GM23338 (cell line): ENCODE measurements around the gene SRGAP1. TPM values are rescaled to one million over a fixed set of nuclear protein-coding genes. Genes with fewer than 3 reads are reported as not detected.

Source experiments
- ATAC-seq: fragments of 200-7000 bp; cut with Tn5 transposase; 3 replicates; pipeline ENCODE4 v1.9.1; 2020
- DNase-seq: peaks from one replicate; pipeline ENCODE4 v3.0.0-alpha.2; 2015; ENCODE audit warnings: low spot score
- H2AFZ ChIP-seq: fragments of 200-600 bp; sonication (generic); 2 replicates; pipeline ENCODE4 v1.8.0; 2016; ENCODE audit warnings: antibody characterized with exemption, mild to moderate bottlenecking, moderate library complexity
- H3F3A ChIP-seq: fragments of 200-600 bp; sonication (generic); replicated peaks from 2 replicates; pipeline ENCODE4 v1.8.0; 2017; ENCODE audit warnings: antibody characterized with exemption, mixed run types, low read depth
- H3K27ac ChIP-seq: fragments of 200-600 bp; sonication (generic); 2 replicates; pipeline ENCODE4 v1.6.1; 2016; ENCODE audit warnings: low read depth
- H3K27me3 ChIP-seq: fragments of 200-600 bp; sonication (generic); 2 replicates; pipeline ENCODE4 v1.8.0; 2016; ENCODE audit warnings: mild to moderate bottlenecking, mixed run types, moderate library complexity; ENCODE audit not compliant: insufficient read depth
- H3K36me3 ChIP-seq: fragments of 200-600 bp; sonication (generic); 2 replicates; pipeline ENCODE4 v1.8.0; 2016; ENCODE audit warnings: mild to moderate bottlenecking; ENCODE audit not compliant: insufficient read depth
- H3K4me1 ChIP-seq: fragments of 200-600 bp; sonication (generic); 2 replicates; pipeline ENCODE4 v1.8.0; 2016; ENCODE audit warnings: mild to moderate bottlenecking, moderate library complexity; ENCODE audit not compliant: insufficient read depth
- H3K4me2 ChIP-seq: fragments of 200-600 bp; sonication (generic); 2 replicates; pipeline ENCODE4 v1.7.1; 2017; ENCODE audit warnings: mixed run types
- H3K4me3 ChIP-seq: fragments of 200-600 bp; sonication (generic); 2 replicates; pipeline ENCODE4 v1.6.1; 2016; ENCODE audit warnings: mixed run types
- H3K79me2 ChIP-seq: fragments of 200-600 bp; sonication (generic); replicated peaks from 2 replicates; pipeline ENCODE4 v1.8.0; 2017; ENCODE audit warnings: mild to moderate bottlenecking; ENCODE audit not compliant: insufficient read depth
- H3K9me2 ChIP-seq: fragments of 200-600 bp; sonication (generic); 2 replicates; pipeline ENCODE4 v1.8.0; 2017; ENCODE audit not compliant: insufficient read depth
- H4K20me1 ChIP-seq: fragments of 200-600 bp; sonication (generic); replicated peaks from 2 replicates; pipeline ENCODE4 v1.8.0; 2017; ENCODE audit warnings: mild to moderate bottlenecking; ENCODE audit not compliant: insufficient read depth
- H3K27ac Mint-ChIP-seq: 2 replicates; pipeline ENCODE4 v1.8.0; 2020; ENCODE audit warnings: inconsistent platforms, mild to moderate bottlenecking, moderate library complexity, mixed read lengths
- H3K27me3 Mint-ChIP-seq: 3 replicates; pipeline ENCODE4 v1.8.0; 2022; ENCODE audit warnings: low read depth, mild to moderate bottlenecking, moderate library complexity, mixed read lengths, inconsistent platforms; ENCODE audit not compliant: insufficient read depth, poor library complexity
- H3K36me3 Mint-ChIP-seq: 3 replicates; pipeline ENCODE4 v1.8.0; 2021; ENCODE audit warnings: low read depth, mild to moderate bottlenecking, inconsistent platforms, moderate library complexity, mixed read lengths
- H3K4me1 Mint-ChIP-seq: 3 replicates; pipeline ENCODE4 v1.8.0; 2020; ENCODE audit warnings: mild to moderate bottlenecking, inconsistent platforms, mixed read lengths
- H3K4me3 Mint-ChIP-seq: 3 replicates; pipeline ENCODE4 v1.8.0; 2021; ENCODE audit warnings: moderate library complexity, mild to moderate bottlenecking, inconsistent platforms, mixed read lengths
- H3K9me3 Mint-ChIP-seq: 3 replicates; pipeline ENCODE4 v1.8.0; 2020; ENCODE audit warnings: moderate library complexity, mild to moderate bottlenecking, inconsistent platforms, mixed read lengths
- CREB1 ChIP-seq: fragments of 250-450 bp; sonication (Bioruptor Pico); IDR thresholded peaks from 2 replicates; pipeline ENCODE4 v1.5.0; 2020; ENCODE audit warnings: low read depth, mild to moderate bottlenecking, moderate library complexity
- JUNB ChIP-seq: IDR thresholded peaks from one replicate; pipeline ENCODE4 v1.6.1; 2016; ENCODE audit warnings: antibody characterized with exemption; ENCODE audit not compliant: unreplicated experiment
- NANOG ChIP-seq: IDR thresholded peaks from 2 replicates; pipeline ENCODE4 v1.6.1; 2016; ENCODE audit warnings: antibody characterized with exemption, borderline replicate concordance
- POLR2AphosphoS5 ChIP-seq: IDR thresholded peaks from 2 replicates; pipeline ENCODE4 v1.6.1; 2016; ENCODE audit warnings: antibody characterized with exemption, low read depth
- REST ChIP-seq: IDR thresholded peaks from one replicate; pipeline ENCODE4 v1.6.1; 2018; ENCODE audit warnings: antibody characterized with exemption; ENCODE audit not compliant: unreplicated experiment
- STAT1 ChIP-seq: IDR thresholded peaks from one replicate; pipeline ENCODE4 v1.6.1; 2016; ENCODE audit warnings: antibody characterized with exemption; ENCODE audit not compliant: unreplicated experiment
- ZNF114 ChIP-seq: fragments of 250-450 bp; sonication (Bioruptor Pico); IDR thresholded peaks from 2 replicates; pipeline ENCODE4 v1.5.0; 2020; ENCODE audit warnings: mild to moderate bottlenecking, moderate library complexity
- ZNF331 ChIP-seq: fragments of 250-450 bp; sonication (Bioruptor Pico); IDR thresholded peaks from 2 replicates; pipeline ENCODE4 v1.5.0; 2020; ENCODE audit warnings: low read depth, mild to moderate bottlenecking, moderate library complexity
- ZNF462 ChIP-seq: fragments of 250-450 bp; sonication (Bioruptor Pico); IDR thresholded peaks from 2 replicates; pipeline ENCODE4 v1.5.0; 2020; ENCODE audit warnings: mild to moderate bottlenecking, moderate library complexity
- polyA plus RNA-seq: library from polyadenylated mRNA; unstranded; fragments of >200 nt; fragmentation: Nextera tagmentation; extraction: Ambion mirVana; gene quantifications from 2 replicates; pipeline ENCODE4 v1.2.1, GENCODE V29; 2016
- total RNA-seq: library from RNA; depleted of rRNA; stranded (reverse); fragments of >200 nt; shearing (Covaris generic); gene quantifications from 2 replicates; pipeline ENCODE4 v1.2.3, GENCODE V29; 2014
- TF ChIP-seq, protein P1 (sequence below): IDR thresholded peaks from 2 replicates; pipeline ENCODE4 v1.6.1; 2016; ENCODE audit warnings: antibody characterized with exemption
- TF ChIP-seq, protein P2 (sequence below), 2 experiments: fragments of 200-600 bp in 1 of 2; sonication (generic) in 1 of 2; conservative IDR thresholded peaks; 2 replicates each; pipeline versions ENCODE4 v1.5.1 to v1.6.1; 2016 to 2017; ENCODE audit warnings: antibody characterized with exemption in 2 of 2, low read depth in 2 of 2, mild to moderate bottlenecking in 2 of 2, moderate library complexity in 1 of 2

Gene SRGAP1
- total and polyA plus RNA-seq, 2 experiments from 2014 or later = 6.1 to 8.1 TPM

DNA sequence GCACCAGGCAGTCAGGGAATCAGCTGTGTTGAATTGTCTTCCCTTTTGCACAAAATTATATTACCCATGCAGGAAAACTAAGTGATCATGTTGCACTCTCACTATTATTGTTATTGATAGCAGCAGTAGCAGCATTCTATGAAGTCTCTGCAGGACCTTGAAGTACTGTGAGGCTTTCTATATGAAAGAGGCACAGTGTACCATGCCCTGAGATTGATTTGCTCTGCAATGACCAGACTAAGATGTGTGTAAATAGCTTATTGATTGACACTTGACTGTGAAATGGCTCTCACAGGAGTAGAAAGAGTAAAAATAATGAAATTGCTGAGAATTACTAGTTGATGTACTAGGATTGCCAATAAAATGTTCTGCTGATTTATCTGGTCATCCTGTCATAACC, 277.7 kb downstream of the SRGAP1 start (continued):
- TF ChIP-seq ZNF462 (no peak), REST (no peak)

- H3K27ac Mint-ChIP-seq = no peak overlapping the region
- Histone ChIP-seq H3K4me1 (no peaks in the 10 kb centered on the region), H3K4me3 (no peak overlapping the region), H3K79me2 (0 out of 2 replicates have a peak, but pooled peaks cover 2% of the 10 kb centered on the region), H2AFZ (no peak overlapping the region), H3F3A (no peaks in the 10 kb centered on the region), H3K4me2 (no peak overlapping the region), H3K36me3 (no peaks in the 10 kb centered on the region), H3K27ac (no peak overlapping the region), H3K9me2 (no peaks in the 10 kb centered on the region), H3K27me3 (no peaks in the 10 kb centered on the region), H4K20me1 (no peaks in the 10 kb centered on the region)
- ATAC-seq (no peak), DNase-seq (no peak)
- no peak overlapping the region for H3K4me3 Mint-ChIP-seq
- H3K4me1 Mint-ChIP-seq = no peaks in the 10 kb centered on the region
- H3K27me3 Mint-ChIP-seq = no peaks in the 10 kb centered on the region
- no peaks in the 10 kb centered on the region for H3K36me3 Mint-ChIP-seq
- H3K9me3 Mint-ChIP-seq = no peaks in the 10 kb centered on the region
- TF ChIP-seq STAT1 (no peak), JUNB (no peak), POLR2AphosphoS5 (no peak), CREB1 (CRISPR knock-in tag) (no peak), ZNF114 (CRISPR knock-in tag) (no peak), NANOG (no peak), ZNF331 (CRISPR knock-in tag) (no peak)
- TF ChIP-seq, protein P1, sequence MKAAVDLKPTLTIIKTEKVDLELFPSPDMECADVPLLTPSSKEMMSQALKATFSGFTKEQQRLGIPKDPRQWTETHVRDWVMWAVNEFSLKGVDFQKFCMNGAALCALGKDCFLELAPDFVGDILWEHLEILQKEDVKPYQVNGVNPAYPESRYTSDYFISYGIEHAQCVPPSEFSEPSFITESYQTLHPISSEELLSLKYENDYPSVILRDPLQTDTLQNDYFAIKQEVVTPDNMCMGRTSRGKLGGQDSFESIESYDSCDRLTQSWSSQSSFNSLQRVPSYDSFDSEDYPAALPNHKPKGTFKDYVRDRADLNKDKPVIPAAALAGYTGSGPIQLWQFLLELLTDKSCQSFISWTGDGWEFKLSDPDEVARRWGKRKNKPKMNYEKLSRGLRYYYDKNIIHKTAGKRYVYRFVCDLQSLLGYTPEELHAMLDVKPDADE = no peak
- TF ChIP-seq, protein P2, sequence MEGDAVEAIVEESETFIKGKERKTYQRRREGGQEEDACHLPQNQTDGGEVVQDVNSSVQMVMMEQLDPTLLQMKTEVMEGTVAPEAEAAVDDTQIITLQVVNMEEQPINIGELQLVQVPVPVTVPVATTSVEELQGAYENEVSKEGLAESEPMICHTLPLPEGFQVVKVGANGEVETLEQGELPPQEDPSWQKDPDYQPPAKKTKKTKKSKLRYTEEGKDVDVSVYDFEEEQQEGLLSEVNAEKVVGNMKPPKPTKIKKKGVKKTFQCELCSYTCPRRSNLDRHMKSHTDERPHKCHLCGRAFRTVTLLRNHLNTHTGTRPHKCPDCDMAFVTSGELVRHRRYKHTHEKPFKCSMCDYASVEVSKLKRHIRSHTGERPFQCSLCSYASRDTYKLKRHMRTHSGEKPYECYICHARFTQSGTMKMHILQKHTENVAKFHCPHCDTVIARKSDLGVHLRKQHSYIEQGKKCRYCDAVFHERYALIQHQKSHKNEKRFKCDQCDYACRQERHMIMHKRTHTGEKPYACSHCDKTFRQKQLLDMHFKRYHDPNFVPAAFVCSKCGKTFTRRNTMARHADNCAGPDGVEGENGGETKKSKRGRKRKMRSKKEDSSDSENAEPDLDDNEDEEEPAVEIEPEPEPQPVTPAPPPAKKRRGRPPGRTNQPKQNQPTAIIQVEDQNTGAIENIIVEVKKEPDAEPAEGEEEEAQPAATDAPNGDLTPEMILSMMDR (conservative IDR thresholded peaks at IDR 0.05; ENCODE audit: low read depth in 2 of 2) = no peak
Measured at GRCh38 chr12:64122995-64123394, 278.5 kb downstream of the SRGAP1 start.
